ENCODE data around the gene PLCB2.

PLCB2 gene

DNA sequence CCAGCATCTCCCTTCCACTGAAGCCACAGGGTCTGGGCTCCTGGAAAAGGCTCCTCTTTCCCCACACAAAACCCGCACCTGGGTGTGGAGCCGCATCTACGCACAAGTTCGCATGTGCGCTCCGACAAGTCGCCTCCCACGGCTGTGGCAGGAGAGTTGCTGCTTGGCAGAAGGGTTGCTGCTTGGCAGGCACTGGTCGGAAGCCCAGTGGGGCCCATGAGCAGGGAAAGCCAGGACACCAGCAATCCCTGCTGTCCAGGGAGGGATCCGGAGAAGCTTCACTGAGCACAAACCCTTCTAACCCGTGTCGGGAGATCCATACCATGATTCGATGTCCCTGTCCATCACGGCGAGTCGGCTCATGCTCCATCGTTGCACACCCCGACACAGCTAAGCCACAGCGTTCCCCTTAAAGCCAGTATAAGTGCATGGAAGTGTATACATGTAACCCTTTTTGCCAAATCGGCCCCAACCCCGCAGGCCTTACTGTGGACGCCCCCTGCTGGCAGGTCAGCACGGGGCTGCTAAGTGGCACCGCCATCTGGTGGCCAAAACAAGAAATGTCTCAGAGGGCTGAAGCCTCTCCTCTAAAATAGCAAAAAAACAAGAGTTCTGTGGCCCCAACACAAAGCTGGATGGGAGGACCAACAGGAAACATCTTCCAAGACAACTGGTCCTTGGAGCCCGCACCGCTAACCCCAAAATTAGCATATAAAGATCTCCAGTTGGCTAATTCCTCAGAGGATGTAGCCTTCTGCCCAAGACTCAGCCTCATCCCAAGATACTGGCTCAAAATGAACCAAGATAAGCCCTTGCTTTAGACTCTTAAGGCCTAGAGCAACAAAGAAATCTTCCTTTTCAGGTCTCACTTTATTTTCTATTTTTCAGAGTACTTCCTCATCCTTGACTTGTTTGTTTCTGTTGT is 33.1 kb downstream of the PLCB2 start:
- no peak overlapping the region for H3K4me3 ChIP-seq (ENCODE audit: low read length)
- peak; percentile 80 for DNase-seq (ENCODE audit: low read depth)
- TF ChIP-seq, protein P1, sequence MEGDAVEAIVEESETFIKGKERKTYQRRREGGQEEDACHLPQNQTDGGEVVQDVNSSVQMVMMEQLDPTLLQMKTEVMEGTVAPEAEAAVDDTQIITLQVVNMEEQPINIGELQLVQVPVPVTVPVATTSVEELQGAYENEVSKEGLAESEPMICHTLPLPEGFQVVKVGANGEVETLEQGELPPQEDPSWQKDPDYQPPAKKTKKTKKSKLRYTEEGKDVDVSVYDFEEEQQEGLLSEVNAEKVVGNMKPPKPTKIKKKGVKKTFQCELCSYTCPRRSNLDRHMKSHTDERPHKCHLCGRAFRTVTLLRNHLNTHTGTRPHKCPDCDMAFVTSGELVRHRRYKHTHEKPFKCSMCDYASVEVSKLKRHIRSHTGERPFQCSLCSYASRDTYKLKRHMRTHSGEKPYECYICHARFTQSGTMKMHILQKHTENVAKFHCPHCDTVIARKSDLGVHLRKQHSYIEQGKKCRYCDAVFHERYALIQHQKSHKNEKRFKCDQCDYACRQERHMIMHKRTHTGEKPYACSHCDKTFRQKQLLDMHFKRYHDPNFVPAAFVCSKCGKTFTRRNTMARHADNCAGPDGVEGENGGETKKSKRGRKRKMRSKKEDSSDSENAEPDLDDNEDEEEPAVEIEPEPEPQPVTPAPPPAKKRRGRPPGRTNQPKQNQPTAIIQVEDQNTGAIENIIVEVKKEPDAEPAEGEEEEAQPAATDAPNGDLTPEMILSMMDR (conservative IDR thresholded peaks at IDR 0.05; ENCODE audit: low read length) = peak; percentile 100

DNA sequence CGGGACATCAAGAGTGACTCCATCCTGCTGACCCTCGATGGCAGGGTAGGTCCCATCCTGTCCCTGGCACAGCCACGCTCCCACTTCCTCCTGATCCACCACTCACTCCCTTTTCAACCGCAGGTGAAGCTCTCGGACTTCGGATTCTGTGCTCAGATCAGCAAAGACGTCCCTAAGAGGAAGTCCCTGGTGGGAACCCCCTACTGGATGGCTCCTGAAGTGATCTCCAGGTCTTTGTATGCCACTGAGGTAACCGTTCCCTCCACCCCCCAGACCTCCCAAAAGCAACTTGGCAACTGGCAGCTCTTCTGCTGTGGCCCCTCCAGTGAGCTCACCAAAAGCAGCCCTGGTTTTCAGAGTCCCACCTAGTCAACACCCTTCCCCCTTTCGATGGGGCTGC is 34.3 kb downstream of the PLCB2 start:
- TF ChIP-seq, protein P1 (conservative IDR thresholded peaks at IDR 0.05; ENCODE audit: low read length) = no peak
- no peak for DNase-seq (ENCODE audit: low read depth)
- H3K4me3 ChIP-seq (ENCODE audit: low read length) = no peak overlapping the region

DNA sequence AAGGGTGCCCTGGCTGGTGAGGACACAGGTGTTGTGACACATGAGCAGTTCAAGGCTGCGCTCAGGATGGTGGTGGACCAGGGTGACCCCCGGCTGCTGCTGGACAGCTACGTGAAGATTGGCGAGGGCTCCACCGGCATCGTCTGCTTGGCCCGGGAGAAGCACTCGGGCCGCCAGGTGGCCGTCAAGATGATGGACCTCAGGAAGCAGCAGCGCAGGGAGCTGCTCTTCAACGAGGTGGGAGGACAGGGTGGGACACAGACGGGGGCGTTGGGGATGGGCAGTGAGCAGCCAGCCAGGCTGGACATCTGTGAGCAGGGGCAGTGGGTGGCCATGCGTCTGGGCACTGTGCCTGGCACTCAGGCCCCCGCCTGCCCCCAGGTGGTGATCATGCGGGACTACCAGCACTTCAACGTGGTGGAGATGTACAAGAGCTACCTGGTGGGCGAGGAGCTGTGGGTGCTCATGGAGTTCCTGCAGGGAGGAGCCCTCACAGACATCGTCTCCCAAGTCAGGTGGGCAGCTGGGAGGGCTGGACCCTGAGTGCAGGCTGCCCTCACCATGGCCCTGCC is 35.2 kb downstream of the PLCB2 start:
- no peak for DNase-seq (ENCODE audit: low read depth)
- no peak overlapping the region for H3K4me3 ChIP-seq (ENCODE audit: low read length)
- TF ChIP-seq, protein P1 (conservative IDR thresholded peaks at IDR 0.05; ENCODE audit: low read length) = no peak

DNA sequence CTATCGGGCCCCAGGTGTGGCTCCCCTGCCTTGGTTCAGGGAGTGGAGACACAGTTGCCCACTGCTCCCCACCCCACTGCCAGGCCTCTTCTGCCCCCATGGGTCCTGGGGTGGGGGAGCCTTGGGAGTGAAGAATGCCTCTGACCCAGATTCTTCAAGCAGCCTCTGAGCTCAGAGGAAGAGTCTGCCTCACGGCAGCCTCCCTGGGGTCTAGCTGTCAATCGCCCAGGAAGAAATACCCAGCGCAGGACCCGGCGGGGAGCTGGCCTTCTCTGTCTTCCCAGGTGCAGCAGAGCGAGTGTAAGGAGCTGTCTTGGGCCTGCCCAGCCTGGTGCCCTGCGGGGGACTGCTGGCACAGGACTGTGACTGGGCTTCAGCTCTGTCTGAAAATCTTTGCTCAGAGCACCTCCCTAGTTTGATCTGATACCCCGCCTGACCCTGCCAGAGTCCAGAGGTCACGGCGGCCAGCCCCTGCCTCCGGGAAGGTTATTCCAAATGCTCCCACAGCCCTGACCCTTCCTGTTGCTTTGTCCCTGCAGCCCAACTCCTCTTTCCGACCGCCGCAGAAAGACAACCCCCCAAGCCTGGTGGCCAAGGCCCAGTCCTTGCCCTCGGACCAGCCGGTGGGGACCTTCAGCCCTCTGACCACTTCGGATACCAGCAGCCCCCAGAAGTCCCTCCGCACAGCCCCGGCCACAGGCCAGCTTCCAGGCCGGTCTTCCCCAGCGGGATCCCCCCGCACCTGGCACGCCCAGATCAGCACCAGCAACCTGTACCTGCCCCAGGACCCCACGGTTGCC is 35.9 kb downstream of the PLCB2 start:
- no peak for DNase-seq (ENCODE audit: low read depth)
- H3K4me3 ChIP-seq (ENCODE audit: low read length) = no peak overlapping the region
- TF ChIP-seq, protein P1 (conservative IDR thresholded peaks at IDR 0.05; ENCODE audit: low read length) = no peak

DNA sequence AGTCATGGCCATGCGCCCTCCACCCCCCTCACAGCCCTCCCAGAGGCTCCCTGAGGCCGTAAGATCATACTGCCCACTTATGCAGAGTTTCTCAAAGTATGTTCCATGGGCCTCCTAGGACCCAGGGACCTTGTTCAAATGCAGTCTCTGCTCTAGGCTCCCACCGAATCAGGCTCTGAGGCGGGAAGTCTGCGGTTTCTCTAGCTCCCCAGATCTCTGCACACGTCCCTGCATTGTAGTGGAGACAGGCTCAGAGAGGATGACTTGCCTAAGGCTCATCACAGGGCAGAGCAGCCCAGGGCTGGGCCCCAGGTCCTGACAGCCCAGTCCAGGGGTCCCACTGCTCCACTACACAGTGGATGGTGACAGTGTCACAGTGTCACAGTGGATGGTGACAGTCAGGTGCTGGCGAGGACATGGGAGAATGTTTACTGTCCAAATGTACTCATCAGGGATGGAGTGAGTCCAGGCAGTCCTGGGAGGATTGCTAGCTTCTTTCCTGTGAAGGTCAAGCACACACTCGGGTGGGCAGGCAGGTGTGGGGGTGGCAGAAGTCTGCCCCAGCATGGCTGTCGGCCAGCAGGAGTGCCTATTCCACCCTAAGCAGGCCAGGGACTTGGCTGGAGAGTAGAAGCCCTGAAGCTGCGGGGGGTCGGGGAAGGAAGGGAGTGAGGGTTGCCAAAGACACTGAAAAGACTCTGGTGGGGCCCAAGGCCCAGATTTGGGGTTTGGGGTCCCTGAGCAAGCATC is 37.3 kb downstream of the PLCB2 start:
- TF ChIP-seq, protein P1 (conservative IDR thresholded peaks at IDR 0.05; ENCODE audit: low read length) = no peak

DNA sequence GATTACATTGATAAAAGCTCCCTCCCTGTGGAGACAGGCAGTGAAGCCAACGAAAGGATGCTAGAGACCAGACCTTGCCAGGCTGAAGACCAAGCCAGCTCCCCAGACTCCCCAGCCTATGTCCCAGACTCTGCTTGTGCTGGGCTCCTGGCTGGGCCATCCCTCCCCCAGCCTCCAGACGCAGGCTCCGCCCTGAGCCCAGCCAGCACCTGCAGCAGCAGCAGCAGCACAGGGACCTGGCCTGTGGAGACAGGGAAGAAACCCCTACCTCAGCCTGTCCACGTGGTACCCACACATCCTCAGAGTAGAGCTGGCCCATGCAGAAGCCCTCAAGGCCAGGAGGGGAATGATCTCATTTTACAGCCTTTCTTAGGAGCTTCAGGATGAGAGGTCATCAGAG is 38.1 kb downstream of the PLCB2 start:
- DNase-seq (ENCODE audit: low read depth) = no peak
- TF ChIP-seq, protein P1 (conservative IDR thresholded peaks at IDR 0.05; ENCODE audit: low read length) = no peak
- H3K4me3 ChIP-seq (ENCODE audit: low read length) = no peak overlapping the region

More for the DNA sequence above, 37.3 kb downstream of the PLCB2 start:
- H3K4me3 ChIP-seq (ENCODE audit: low read length) = no peak overlapping the region
- DNase-seq (ENCODE audit: low read depth) = no peak

All from AG10803 (cell line).